IMR-90 (cell line): ENCODE results near the gene ZNF791. TPM values are rescaled to one million over a fixed set of nuclear protein-coding genes. Genes with fewer than 3 reads are reported as not detected.

ENCODE experiments used
- ATAC-seq: fragments of 200-7000 bp; cut with Tn5 transposase; 2 replicates; pipeline ENCODE4 v1.9.1; 2020; ENCODE audit warnings: low read depth, mild to moderate bottlenecking, moderate library complexity
- BruUV-seq: library from RNA; stranded (reverse); fragments of 400-500 nt; replicated peaks from 2 replicates; lab custom pipeline; 2021; lab: Mats Ljungman, UMichigan
- CTCF ChIA-PET: fragments of 300-600 bp; formaldehyde crosslinking; extraction: SDS; loops from one replicate; lab custom pipeline; 2021; ENCODE audit warnings: antibody characterized with exemption; lab: Yijun Ruan, JAX
- POLR2A ChIA-PET: fragments of 300-600 bp; sonication (Branson Sonifier 250); formaldehyde crosslinking; loops from one replicate; lab custom pipeline; 2022; ENCODE audit warnings: antibody characterized with exemption; ENCODE audit not compliant: unreplicated experiment; lab: Charles Lee
- DNase-seq: peaks from one replicate; pipeline ENCODE4 v3.0.0; 2013
- H2AFZ ChIP-seq: replicated peaks from 2 replicates; pipeline ENCODE3; 2013; ENCODE audit warnings: low read length, mild to moderate bottlenecking; ENCODE audit not compliant: poor library complexity
- H2AK5ac ChIP-seq: 2 replicates; pipeline ENCODE4 v1.6.1; 2013; ENCODE audit warnings: low read depth, low read length, inconsistent platforms
- H2AK9ac ChIP-seq: replicated peaks from 2 replicates; pipeline ENCODE3; 2013; ENCODE audit warnings: mild to moderate bottlenecking, low read depth, low read length, moderate library complexity; ENCODE audit not compliant: poor library complexity
- H2BK120ac ChIP-seq: 2 replicates; pipeline ENCODE4 v1.6.1; 2013; ENCODE audit warnings: low read depth, low read length, inconsistent platforms
- H2BK15ac ChIP-seq: 3 replicates; pipeline ENCODE4 v1.6.1; 2013; ENCODE audit warnings: low read depth, low read length, inconsistent platforms
- H2BK20ac ChIP-seq: 2 replicates; pipeline ENCODE4 v1.6.1; 2013; ENCODE audit warnings: low read depth, mild to moderate bottlenecking, inconsistent platforms, low read length, moderate library complexity
- H2BK5ac ChIP-seq: 2 replicates; pipeline ENCODE4 v1.6.1; 2013; ENCODE audit warnings: mild to moderate bottlenecking, low read depth, low read length, inconsistent platforms; ENCODE audit not compliant: poor library complexity, severe bottlenecking
- H3K14ac ChIP-seq: replicated peaks from 2 replicates; pipeline ENCODE4 v1.6.1; 2013; ENCODE audit warnings: low read depth, low read length, inconsistent platforms
- H3K18ac ChIP-seq: 2 replicates; pipeline ENCODE4 v1.6.1; 2013; ENCODE audit warnings: low read depth, low read length, control low read depth
- H3K23ac ChIP-seq: 2 replicates; pipeline ENCODE4 v1.6.1; 2013; ENCODE audit warnings: low read depth, low read length, inconsistent platforms
- H3K27ac ChIP-seq: 2 replicates; pipeline ENCODE4 v1.5.1; 2013; ENCODE audit warnings: mild to moderate bottlenecking, control low read depth, low read length; ENCODE audit not compliant: insufficient read depth
- H3K27me3 ChIP-seq: 2 replicates; pipeline ENCODE4 v1.6.1; 2013; ENCODE audit warnings: low read length; ENCODE audit not compliant: control insufficient read depth, insufficient read depth
- H3K36me3 ChIP-seq: 2 replicates; pipeline ENCODE4 v1.6.1; 2013; ENCODE audit warnings: low read length, mixed read lengths; ENCODE audit not compliant: control insufficient read depth, insufficient read depth
- H3K4ac ChIP-seq: 2 replicates; pipeline ENCODE4 v1.6.1; 2013; ENCODE audit warnings: low read depth, low read length, inconsistent platforms
- H3K4me1 ChIP-seq: 2 replicates; pipeline ENCODE4 v1.6.1; 2013; ENCODE audit warnings: low read length, mixed read lengths; ENCODE audit not compliant: control insufficient read depth, insufficient read depth
- H3K4me2 ChIP-seq: 2 replicates; pipeline ENCODE4 v1.6.1; 2013; ENCODE audit warnings: low read depth, mild to moderate bottlenecking, control low read depth, low read length, moderate library complexity
- H3K4me3 ChIP-seq: 2 replicates; pipeline ENCODE4 v1.5.1; 2013; ENCODE audit warnings: low read depth, mild to moderate bottlenecking, control low read depth, low read length, moderate library complexity; ENCODE audit not compliant: insufficient read depth
- H3K56ac ChIP-seq: 2 replicates; pipeline ENCODE4 v1.6.1; 2013; ENCODE audit warnings: low read length, inconsistent platforms; ENCODE audit not compliant: insufficient read depth; ENCODE audit errors: extremely low read depth
- H3K79me1 ChIP-seq, 2 experiments: 2 replicates each; pipeline ENCODE4 v1.6.1; 2013; ENCODE audit warnings: low read length in 2 of 2, inconsistent platforms in 1 of 2, low read depth in 1 of 2
- H3K9ac ChIP-seq: 2 replicates; pipeline ENCODE4 v1.6.1; 2013; ENCODE audit warnings: low read depth, low read length, control low read depth
- H3K9me1 ChIP-seq: 2 replicates; pipeline ENCODE4 v1.6.1; 2013; ENCODE audit warnings: low read length, inconsistent platforms; ENCODE audit not compliant: insufficient read depth
- H3K9me3 ChIP-seq: 2 replicates; pipeline ENCODE4 v1.6.1; 2013; ENCODE audit warnings: low read length; ENCODE audit not compliant: control insufficient read depth, insufficient read depth
- H4K20me1 ChIP-seq: 2 replicates; pipeline ENCODE4 v1.6.1; 2013; ENCODE audit warnings: low read length, inconsistent platforms; ENCODE audit not compliant: insufficient read depth
- H4K5ac ChIP-seq: 2 replicates; pipeline ENCODE4 v1.6.1; 2013; ENCODE audit warnings: mild to moderate bottlenecking, low read depth, low read length, control low read depth
- H4K8ac ChIP-seq, 2 experiments: 2 replicates each; pipeline ENCODE4 v1.6.1; 2013; ENCODE audit warnings: low read depth in 2 of 2, low read length in 2 of 2, control low read depth in 1 of 2, inconsistent platforms in 1 of 2
- H4K91ac ChIP-seq: 2 replicates; pipeline ENCODE4 v1.6.1; 2013; ENCODE audit warnings: low read depth, low read length, inconsistent platforms; ENCODE audit not compliant: insufficient read depth
- BHLHE40 ChIP-seq: fragments of 150-350 bp; IDR thresholded peaks from 2 replicates; pipeline ENCODE4 v1.6.1; 2016; ENCODE audit warnings: mild to moderate bottlenecking, low read depth, low read length
- CHD1 ChIP-seq: IDR thresholded peaks from 2 replicates; pipeline ENCODE4 v1.6.1; 2012; ENCODE audit warnings: low read depth, low read length, improper control_type of control experiment
- MAZ ChIP-seq: IDR thresholded peaks from 2 replicates; pipeline ENCODE4 v1.6.1; 2012; ENCODE audit warnings: low read depth, mild to moderate bottlenecking, low read length, improper control_type of control experiment, moderate library complexity, borderline replicate concordance
- RAD21 ChIP-seq: IDR thresholded peaks from 2 replicates; pipeline ENCODE4 v1.6.1; 2012; ENCODE audit warnings: low read length, improper control_type of control experiment
- RCOR1 ChIP-seq: IDR thresholded peaks from 2 replicates; pipeline ENCODE4 v1.6.1; 2012; ENCODE audit warnings: mild to moderate bottlenecking, low read length, improper control_type of control experiment; ENCODE audit not compliant: insufficient replicate concordance
- WGBS, 2 experiments: methylation state at CpG; one replicate each; pipeline versions ENCODE4 v1.1.5 to v1.1.7; 2013; ENCODE audit warnings: missing lambda C conversion rate in 2 of 2; ENCODE audit not compliant: insufficient read length in 1 of 2; ENCODE audit errors: extremely low coverage in 2 of 2; 5-methylcytosine and 5-hydroxymethylcytosine counted together
- dilution Hi-C: fragments of 300-500 bp; cut with HindIII; formaldehyde crosslinking; loops from one replicate; pipeline ENCODE4 v1.14.3; 2018; ENCODE audit warnings: low sequenced_read_pairs; ENCODE audit not compliant: unreplicated experiment
- in situ Hi-C: fragments of 300-500 bp; cut with MboI; formaldehyde crosslinking; loops from 3 replicates; pipeline ENCODE4 v1.14.3; 2019; ENCODE audit warnings: low sequenced_read_pairs, inconsistent platforms, mixed read lengths
- intact Hi-C: fragments of 100-400 bp; cut with micrococcal nuclease; formaldehyde crosslinking; loops from 2 replicates; pipeline ENCODE4 v1.10.0; 2022
- polyA plus RNA-seq, 3 experiments: library from polyadenylated mRNA; depleted of rRNA; stranded (reverse); fragments of >200 nt; gene quantifications; 2 replicates each; pipeline ENCODE4 v1.2.3, GENCODE V29; 2012; ENCODE audit warnings: low replicate concordance in 1 of 3
- total RNA-seq: library from RNA; depleted of rRNA; stranded (reverse); fragments of >200 nt; gene quantifications from 2 replicates; pipeline ENCODE4 v1.2.3, GENCODE V29; 2012
- TF ChIP-seq, protein P1 (sequence below): conservative IDR thresholded peaks from 2 replicates; pipeline ENCODE4 v1.5.1; 2012; ENCODE audit warnings: mild to moderate bottlenecking, low read depth, low read length, improper control_type of control experiment
- TF ChIP-seq, protein P2 (sequence below): fragments of 150-350 bp; IDR thresholded peaks from 2 replicates; pipeline ENCODE4 v1.6.1; 2017; ENCODE audit warnings: mild to moderate bottlenecking, antibody characterized with exemption, low read length, low read depth

ZNF791 gene
- total and polyA plus RNA-seq, 2 of the 4 experiments (the other 2 are of a cell fraction) = 7.1 to 15.8 TPM

DNA sequence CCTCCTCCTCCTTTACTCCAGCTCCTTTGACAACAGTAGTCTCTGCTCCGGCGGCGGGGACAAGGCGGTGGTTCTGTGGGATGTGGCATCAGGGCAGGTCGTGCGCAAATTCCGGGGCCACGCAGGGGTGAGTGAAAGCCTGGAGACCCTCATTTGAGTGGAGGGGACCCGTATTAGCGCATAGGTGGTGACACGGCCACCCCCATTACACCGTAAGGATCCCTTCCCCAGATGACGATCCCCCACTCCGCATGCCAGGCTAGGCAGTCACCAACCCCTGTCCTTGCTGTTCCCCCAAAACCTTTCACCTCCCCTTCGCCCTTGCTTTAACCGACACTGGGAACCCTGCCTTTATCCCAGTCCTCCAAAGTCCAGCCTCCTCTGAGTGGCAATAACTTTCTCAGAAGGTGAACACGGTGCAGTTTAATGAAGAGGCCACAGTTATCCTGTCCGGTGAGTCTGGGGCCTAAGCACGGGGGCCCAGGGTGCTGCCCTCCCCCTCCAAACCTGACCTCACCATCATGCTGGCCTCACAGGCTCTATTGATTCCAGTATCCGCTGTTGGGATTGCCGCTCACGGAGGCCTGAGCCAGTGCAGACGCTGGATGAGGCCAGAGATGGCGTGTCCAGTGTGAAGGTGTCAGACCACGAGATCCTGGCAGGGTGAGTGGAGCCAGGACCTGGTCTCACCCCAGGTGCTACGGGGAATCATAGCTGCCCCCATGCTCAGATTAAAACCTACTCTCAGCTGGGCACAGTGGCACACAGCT lies 59.6 kb downstream of the ZNF791 start:
- H2BK15ac ChIP-seq = no peak overlapping the region
- peak overlapping the region; percentile 82; the same call in 1 of the 2 replicates for H3K23ac ChIP-seq
- no peak overlapping the region for H2BK120ac ChIP-seq
- peak overlapping the region; percentile 85 for H3K9ac ChIP-seq
- no peak overlapping the region for H3K56ac ChIP-seq
- peak overlapping the region; percentile 79 for H3K27ac ChIP-seq
- H3K9me3 ChIP-seq = no peaks in the 10 kb centered on the region
- H4K5ac ChIP-seq = peak overlapping the region; percentile 42
- peak overlapping the region; percentile 98 for H2AK9ac ChIP-seq
- H2BK5ac ChIP-seq = peak overlapping the region; percentile 93
- H4K8ac ChIP-seq = peak overlapping the region; percentile 72 to 99; a peak in 2 of 4 replicates
- H3K27me3 ChIP-seq = no peaks in the 10 kb centered on the region
- in situ Hi-C loops (loop anchor here (5.0 kb wide), 1 partner anchor 103 kb away; no protein-coding TSS in a partner anchor), intact Hi-C loops (loop anchor here (5.0 kb wide), 1 partner anchor 788 kb away; no protein-coding TSS in a partner anchor), dilution Hi-C loops (no loop called here)
- H3K4me2 ChIP-seq = peak overlapping the region; percentile 72
- CTCF ChIA-PET = no interaction called here
- peaks cover 18% of the 10 kb centered on the region for H3K36me3 ChIP-seq
- peak overlapping the region; percentile 41 for H2AK5ac ChIP-seq
- no peak overlapping the region for H4K91ac ChIP-seq
- ATAC-seq (no peak), DNase-seq (no peak)
- 0 out of 2 replicates have a peak, but pooled peaks cover 13% of the 10 kb centered on the region for H3K9me1 ChIP-seq
- peaks cover 15% of the 10 kb centered on the region for H3K4me1 ChIP-seq
- H2AFZ ChIP-seq = peak overlapping the region; percentile 95
- 62% methylated on average over 9 of the region's 26 CpGs; no CpG with 5 or more reads in 1 of the 2 experiments for WGBS, 2 experiments
- peaks cover 32 to 66% of the 10 kb centered on the region in 2 experiments for H3K79me1 ChIP-seq
- H4K20me1 ChIP-seq = no peaks in the 10 kb centered on the region
- no TSS peak for BruUV-seq
- H3K4me3 ChIP-seq = peak overlapping the region; percentile 58
- H3K14ac ChIP-seq = peak overlapping the region; percentile 78
- TF ChIP-seq MAZ (no peak), RAD21 (no peak), CHD1 (no peak), BHLHE40 (no peak), RCOR1 (no peak)
- TF ChIP-seq, protein P1, sequence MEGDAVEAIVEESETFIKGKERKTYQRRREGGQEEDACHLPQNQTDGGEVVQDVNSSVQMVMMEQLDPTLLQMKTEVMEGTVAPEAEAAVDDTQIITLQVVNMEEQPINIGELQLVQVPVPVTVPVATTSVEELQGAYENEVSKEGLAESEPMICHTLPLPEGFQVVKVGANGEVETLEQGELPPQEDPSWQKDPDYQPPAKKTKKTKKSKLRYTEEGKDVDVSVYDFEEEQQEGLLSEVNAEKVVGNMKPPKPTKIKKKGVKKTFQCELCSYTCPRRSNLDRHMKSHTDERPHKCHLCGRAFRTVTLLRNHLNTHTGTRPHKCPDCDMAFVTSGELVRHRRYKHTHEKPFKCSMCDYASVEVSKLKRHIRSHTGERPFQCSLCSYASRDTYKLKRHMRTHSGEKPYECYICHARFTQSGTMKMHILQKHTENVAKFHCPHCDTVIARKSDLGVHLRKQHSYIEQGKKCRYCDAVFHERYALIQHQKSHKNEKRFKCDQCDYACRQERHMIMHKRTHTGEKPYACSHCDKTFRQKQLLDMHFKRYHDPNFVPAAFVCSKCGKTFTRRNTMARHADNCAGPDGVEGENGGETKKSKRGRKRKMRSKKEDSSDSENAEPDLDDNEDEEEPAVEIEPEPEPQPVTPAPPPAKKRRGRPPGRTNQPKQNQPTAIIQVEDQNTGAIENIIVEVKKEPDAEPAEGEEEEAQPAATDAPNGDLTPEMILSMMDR = no peak
- TF ChIP-seq, protein P2, sequence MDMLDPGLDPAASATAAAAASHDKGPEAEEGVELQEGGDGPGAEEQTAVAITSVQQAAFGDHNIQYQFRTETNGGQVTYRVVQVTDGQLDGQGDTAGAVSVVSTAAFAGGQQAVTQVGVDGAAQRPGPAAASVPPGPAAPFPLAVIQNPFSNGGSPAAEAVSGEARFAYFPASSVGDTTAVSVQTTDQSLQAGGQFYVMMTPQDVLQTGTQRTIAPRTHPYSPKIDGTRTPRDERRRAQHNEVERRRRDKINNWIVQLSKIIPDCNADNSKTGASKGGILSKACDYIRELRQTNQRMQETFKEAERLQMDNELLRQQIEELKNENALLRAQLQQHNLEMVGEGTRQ = no peak
- POLR2A ChIA-PET = no interaction called here
- no peak overlapping the region for H2BK20ac ChIP-seq
- no peak overlapping the region for H3K18ac ChIP-seq
- H3K4ac ChIP-seq = peak overlapping the region; percentile 93
